ENCODE data around the gene ZMYM2.

ZMYM2 gene

GRCh38 chr13:20049558-20050473, 91.3 kb downstream of the ZMYM2 start:
- DNase-seq: peak in 1 of 2 donors; percentile 37

DNA sequence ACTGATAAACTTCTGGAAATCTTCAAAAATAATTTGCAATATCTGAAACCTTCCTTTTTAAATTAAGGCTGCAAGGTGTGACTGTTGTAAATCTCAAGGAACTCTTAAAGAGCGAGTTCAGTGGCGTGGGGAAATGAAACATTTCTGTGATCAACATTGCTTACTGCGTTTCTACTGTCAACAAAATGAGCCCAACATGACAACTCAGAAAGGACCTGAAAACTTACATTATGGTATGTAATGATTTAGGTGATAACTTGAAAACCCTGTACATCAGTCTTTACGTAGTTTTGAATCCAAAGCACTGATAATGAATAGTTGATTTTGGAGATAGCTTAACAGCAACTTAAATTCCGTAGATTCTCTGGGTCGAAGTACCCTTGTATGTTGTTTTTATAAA, 92.8 kb downstream of the ZMYM2 start:
- no peak for DNase-seq

DNA sequence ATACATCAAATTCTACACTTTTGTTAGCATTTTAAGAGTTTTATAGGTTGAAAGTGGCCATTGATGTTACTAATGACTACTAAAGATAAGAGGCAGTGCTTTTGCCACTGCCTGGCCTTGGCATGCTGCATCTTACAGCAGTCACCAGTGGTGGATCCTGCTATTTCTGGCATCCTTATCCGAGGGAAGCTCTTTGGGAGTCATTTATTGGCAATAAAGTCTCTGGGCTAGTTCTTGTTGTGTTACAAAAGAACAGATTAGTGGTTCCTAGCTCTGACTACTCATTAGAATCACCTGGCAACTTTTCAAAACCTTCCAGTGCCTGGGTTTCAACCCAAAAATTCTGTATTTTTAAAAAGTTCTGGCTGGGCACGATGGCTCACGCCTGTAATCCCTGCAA, 94.5 kb downstream of the ZMYM2 start:
- DNase-seq: no peak

GRCh38 chr13:20053891-20054290, 95.4 kb downstream of the ZMYM2 start:
- DNase-seq: no peak

DNA sequence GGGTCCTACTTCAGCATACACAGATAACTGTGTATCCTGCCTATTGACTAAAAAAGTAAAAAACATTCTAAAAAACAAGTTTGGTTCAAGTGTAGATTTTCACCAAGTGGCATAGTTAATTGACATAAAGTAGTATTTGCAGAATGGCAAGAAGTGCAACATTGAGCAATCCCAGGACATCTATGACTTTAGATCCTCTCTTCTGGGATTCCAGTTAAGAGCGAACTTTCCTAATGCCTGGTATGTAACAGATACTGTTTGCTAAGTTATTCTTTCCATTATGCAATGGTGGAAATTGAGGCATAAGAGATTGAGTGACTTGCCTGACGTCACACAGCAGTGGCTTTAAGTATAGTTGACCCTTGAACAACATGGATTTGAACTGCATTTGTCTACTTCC, 96.1 kb downstream of the ZMYM2 start:
- DNase-seq: no peak

DNA sequence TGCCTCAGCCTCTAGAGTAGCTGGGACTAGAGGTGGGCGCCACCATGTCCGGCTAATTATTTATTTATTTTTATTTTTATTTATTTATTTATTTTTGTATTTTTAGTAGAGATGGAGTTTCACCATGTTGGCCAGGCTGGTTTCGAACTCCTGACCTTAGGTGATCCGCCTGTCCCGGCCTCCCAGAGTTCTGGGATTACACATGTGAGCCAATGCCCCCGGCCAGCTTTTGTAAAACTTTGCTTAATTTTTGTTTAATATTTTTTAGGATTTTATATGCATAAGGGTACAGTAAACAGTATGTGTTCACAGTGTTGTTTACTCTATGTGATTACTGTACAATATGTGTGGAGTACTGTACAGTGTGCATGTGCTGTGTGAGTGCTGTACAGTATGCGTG, 98.7 kb downstream of the ZMYM2 start:
- no peak for DNase-seq

- DNase-seq: no peak
Measured at GRCh38 chr13:20057963-20058362, 99.4 kb downstream of the ZMYM2 start.

GRCh38 chr13:20058476-20058875, 99.9 kb downstream of the ZMYM2 start:
- no peak for DNase-seq

GRCh38 chr13:20064128-20064527, 105.6 kb downstream of the ZMYM2 start:
- DNase-seq: no peak

- DNase-seq: no peak
Measured at GRCh38 chr13:20065516-20065915, 107.0 kb downstream of the ZMYM2 start.

- no peak for DNase-seq
Measured at GRCh38 chr13:20069956-20070355, 111.4 kb downstream of the ZMYM2 start.

DNA sequence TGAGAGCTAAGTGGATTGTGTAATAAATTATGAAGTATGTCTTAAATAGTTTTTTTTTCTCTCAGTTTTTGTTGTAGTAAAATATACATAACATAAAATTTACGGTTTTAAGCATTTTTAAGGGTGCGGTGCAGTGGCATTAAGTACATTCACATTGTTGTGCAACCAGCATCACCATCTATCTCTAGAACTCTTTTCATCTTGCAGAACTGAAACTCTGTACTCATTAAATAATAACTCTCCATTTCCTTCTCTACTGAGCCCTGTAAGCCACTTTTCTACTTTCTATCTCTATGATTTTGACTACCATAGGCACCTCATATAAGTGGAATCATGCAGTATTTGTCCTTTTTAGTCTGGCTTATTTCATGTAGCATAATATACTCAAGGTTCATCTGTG, 115.2 kb downstream of the ZMYM2 start:
- no peak for DNase-seq

- DNase-seq: no peak
Measured at GRCh38 chr13:20074966-20075365, 116.4 kb downstream of the ZMYM2 start.

DNA sequence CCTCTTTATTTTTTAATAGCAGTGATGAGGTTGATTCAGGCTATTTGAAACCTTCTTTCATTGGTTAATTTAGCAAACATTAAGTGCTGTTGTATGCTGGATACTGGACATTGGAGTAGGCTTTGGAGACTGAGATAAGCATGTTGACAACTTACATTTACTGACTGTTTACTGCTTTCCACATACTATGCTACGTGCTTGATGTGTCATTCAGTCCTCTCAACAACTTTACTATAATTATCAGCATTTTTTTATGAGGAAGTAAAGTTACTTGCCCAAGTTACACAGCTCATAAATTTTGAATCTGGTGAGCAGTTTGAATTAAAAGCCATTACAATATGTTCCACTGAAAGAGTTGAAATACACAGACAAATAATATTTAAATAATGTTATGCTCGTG, 118.6 kb downstream of the ZMYM2 start:
- no peak for DNase-seq

DNA sequence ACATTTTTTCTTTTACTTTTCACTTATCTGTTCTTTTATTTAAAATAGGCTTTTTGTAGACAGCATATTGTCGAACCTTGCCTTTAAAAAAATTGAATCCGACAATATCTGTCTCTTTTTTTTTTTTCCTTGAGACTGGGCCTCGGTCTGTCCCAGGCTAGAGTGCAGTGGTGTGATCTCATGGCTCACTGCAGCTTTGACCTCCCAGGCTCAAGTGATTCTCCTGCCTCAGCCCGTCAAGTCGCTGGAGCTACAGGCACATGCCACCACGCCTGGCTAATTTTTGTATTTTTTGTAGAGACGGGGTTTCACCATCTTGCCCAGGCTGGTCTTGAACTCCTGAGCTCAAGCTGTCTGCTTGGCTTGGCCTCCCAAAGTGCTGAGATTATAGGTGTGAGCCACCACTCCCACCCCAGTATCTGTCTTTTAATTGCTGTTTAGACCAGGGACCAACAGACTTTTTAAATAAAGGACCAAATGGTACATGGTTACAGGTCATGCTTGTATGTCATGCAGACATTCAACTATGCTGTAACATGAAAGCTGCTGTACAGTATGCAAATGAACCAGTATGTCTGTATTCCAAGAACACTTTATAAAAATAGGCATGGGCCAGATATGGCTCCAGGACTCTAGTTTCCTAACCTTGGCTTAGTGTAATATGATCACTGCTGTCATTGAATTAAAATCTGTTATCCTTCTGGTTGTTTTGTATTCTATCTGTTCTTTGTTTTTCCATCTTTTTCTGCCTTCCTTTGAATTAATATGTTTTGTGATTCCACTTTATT, 122.0 kb downstream of the ZMYM2 start:
- DNase-seq: no peak

DNA sequence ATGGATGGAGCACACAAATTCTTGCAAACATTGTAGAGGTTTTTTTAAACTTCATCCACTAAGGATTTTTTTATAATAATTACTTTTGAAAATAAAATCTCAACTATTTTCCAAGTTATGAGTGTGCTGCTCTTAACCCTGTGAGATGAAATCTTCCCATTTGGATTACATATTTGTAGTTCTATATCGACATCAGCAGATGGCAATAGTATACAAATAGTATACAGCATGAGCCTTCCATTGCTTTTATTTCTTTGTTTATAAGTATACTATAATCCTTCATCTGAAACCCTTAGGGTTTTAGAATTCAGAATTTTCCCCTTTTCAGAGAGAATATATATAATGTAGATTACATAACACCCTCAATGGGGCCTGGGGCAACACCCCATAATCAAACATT, 131.8 kb downstream of the ZMYM2 start:
- DNase-seq: no peak

GRCh38 chr13:20093951-20094350, 135.4 kb downstream of the ZMYM2 start:
- no peak for DNase-seq

GRCh38 chr13:20099319-20099718, 140.8 kb downstream of the ZMYM2 start:
- no peak for DNase-seq

- DNase-seq: no peak
Measured at GRCh38 chr13:20101467-20102316, 143.2 kb downstream of the ZMYM2 start.

DNA sequence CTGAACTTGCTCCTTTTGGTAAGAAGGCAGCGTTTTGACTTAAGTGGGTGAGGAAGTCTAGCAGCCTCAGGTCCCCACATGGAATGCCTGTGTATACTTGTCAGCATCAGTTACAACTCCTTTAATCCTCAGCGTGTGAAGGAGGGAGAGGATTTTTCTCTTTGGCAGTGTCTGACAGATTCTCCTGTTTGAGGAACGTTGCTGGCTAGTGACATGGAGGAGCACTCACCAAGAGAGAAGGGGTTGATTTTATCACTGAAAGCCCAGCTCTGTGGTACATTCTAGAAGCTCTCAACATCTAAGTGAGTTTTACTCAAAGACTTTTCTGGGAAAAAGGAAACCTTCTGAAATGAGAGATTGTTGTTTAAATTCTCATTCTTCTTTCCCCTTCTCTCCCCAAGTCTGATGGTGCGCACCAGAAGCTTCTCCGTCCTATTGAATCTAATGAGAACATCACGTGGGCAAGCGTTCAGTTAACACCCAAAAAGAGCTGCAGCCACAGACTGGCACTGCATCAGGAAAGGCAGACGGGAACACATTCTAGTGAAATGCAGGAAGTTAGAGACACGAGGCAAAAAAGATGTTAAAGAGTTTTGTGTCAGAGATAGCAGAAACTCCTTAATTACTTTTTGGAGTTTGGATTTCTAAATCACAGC, 144.1 kb downstream of the ZMYM2 start:
- DNase-seq: no peak

GRCh38 chr13:20105161-20105689, 146.7 kb downstream of the ZMYM2 start:
- no peak for DNase-seq

GRCh38 chr13:20106742-20107141, 148.2 kb downstream of the ZMYM2 start:
- no peak for DNase-seq
